GM12873 (cell line): ENCODE results near the gene OR4S1.
A peak's percentile ranks its signal among the peaks of the same experiment; 100 is the strongest.
"Not testable (repeated sequence)": the region's sequence is repeated elsewhere in the genome, so short reads cannot be mapped to it uniquely, and the experiment has no call there.

ENCODE experiments used
- CTCF ChIP-seq: IDR thresholded peaks from 2 replicates; pipeline ENCODE4 v1.5.1; 2012; ENCODE audit warnings: low read depth, mild to moderate bottlenecking, moderate library complexity, low read length, control low read depth; ENCODE audit not compliant: insufficient read depth; ENCODE audit errors: missing control alignments

OR4S1 gene

GRCh38 chr11:48305923-48306322 is at the start of gene OR4S1:
Gene OR4S1 (plus strand): TSS chr11:48306223. CDS start chr11:48306223, 0 bp downstream.
- TF ChIP-seq CTCF = no peak

GRCh38 chr11:48261600-48261999 is 44.4 kb upstream of the OR4S1 start:
- no peak for TF ChIP-seq CTCF

GRCh38 chr11:48263423-48263911 is 42.6 kb upstream of the OR4S1 start, which contains the start of gene OR4X1:
Gene OR4X1 (plus strand): TSS chr11:48263861. CDS start chr11:48263861, 0 bp downstream.
- no peak for TF ChIP-seq CTCF

GRCh38 chr11:48270621-48271020 is 35.4 kb upstream of the OR4S1 start:
- no peak for TF ChIP-seq CTCF

- TF ChIP-seq CTCF = no peak
Observed at GRCh38 chr11:48272606-48273005, 33.4 kb upstream of the OR4S1 start.

GRCh38 chr11:48307760-48308386 is 1.9 kb downstream of the OR4S1 start:
- peak; percentile 94 for TF ChIP-seq CTCF

GRCh38 chr11:48324620-48325019 is 18.6 kb downstream of the OR4S1 start, which contains the start of gene OR4C3:
Gene OR4C3 (plus strand): TSS chr11:48324920. CDS start chr11:48325022, 102 bp downstream.
- TF ChIP-seq CTCF = not testable (repeated sequence)
